ENCODE results near the gene CDC40.

- TF ChIP-seq CTCF (IDR thresholded peaks at IDR 0.05) (no peak), POLR2A (IDR thresholded peaks at IDR 0.05) (no peak), POLR2AphosphoS5 (IDR thresholded peaks at IDR 0.05; ENCODE audit: insufficient read depth in 1 of 2, low read depth in 1 of 2) (no peak)
Observed at GRCh38 chr6:110139052-110139451, 41.2 kb upstream of the CDC40 start.

All from vagina (tissue), 2 donors.